ENCODE measurements around the gene VPS39.

Gene VPS39

DNA sequence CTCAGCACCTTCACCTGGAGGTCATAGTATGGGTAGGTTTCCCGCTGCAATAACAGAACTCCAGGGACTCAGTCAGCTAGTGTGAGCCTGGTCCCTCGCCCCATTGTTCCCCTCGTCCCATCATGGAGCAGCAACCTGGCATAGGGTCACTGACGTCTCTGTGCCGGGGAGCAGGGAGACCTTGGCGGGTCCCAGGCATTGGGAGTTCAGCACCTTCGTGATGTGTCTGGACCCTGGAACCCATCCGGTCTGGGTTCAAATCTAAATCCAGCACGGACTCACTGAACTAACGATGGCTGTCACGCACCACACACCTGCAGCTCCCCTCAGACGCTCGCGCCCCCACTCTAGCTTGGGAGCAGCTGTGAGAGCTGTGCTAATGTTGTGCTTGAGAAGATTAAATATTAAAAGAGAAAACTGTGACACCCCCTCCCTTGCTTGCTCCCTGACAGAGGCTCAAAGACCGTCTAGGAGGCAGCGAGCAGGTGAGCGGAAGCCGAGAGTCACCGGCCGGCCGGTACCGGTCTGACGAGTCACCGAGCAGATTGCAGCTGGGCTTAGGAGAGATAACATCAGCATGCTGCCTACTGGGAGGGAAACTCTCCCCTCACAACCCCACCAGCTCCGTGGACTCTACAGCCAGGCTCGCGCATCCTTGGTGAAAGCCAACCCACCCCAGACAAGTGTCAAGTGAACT lies 52.4 kb downstream of the VPS39 start:
- Histone ChIP-seq H3K9ac (ENCODE audit: low read length) (no peak overlapping the region), H3K36me3 (ENCODE audit: low read length) (no peaks in the 10 kb centered on the region), H3K9me3 (ENCODE audit: insufficient read depth, low read length) (no peaks in the 10 kb centered on the region), H3K4me3 (ENCODE audit: insufficient read depth, low read length, poor library complexity, severe bottlenecking) (no peak overlapping the region), H4K20me1 (ENCODE audit: low read depth, low read length) (no peaks in the 10 kb centered on the region), H3K9me2 (replicated peaks; ENCODE audit: insufficient read depth, low read length) (no peaks in the 10 kb centered on the region), H3K27ac (ENCODE audit: low read depth, low read length) (no peak overlapping the region), H3K4me2 (ENCODE audit: low read depth, low read length, poor library complexity, severe bottlenecking) (no peak overlapping the region), H3K27me3 (ENCODE audit: low read length) (no peaks in the 10 kb centered on the region), H3F3A (ENCODE audit: insufficient read depth) (no peaks in the 10 kb centered on the region), H2AFZ (ENCODE audit: low read depth, low read length, severe bottlenecking) (no peak overlapping the region), H3K79me2 (ENCODE audit: insufficient read depth, low read length) (no peaks in the 10 kb centered on the region)
- no peak for TF ChIP-seq EZH2phosphoT487 (conservative IDR thresholded peaks at IDR 0.05; ENCODE audit: low read length)
- TF ChIP-seq, protein P1, sequence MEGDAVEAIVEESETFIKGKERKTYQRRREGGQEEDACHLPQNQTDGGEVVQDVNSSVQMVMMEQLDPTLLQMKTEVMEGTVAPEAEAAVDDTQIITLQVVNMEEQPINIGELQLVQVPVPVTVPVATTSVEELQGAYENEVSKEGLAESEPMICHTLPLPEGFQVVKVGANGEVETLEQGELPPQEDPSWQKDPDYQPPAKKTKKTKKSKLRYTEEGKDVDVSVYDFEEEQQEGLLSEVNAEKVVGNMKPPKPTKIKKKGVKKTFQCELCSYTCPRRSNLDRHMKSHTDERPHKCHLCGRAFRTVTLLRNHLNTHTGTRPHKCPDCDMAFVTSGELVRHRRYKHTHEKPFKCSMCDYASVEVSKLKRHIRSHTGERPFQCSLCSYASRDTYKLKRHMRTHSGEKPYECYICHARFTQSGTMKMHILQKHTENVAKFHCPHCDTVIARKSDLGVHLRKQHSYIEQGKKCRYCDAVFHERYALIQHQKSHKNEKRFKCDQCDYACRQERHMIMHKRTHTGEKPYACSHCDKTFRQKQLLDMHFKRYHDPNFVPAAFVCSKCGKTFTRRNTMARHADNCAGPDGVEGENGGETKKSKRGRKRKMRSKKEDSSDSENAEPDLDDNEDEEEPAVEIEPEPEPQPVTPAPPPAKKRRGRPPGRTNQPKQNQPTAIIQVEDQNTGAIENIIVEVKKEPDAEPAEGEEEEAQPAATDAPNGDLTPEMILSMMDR (IDR thresholded peaks at IDR 0.05; ENCODE audit: insufficient read depth, low read length, poor library complexity, severe bottlenecking): no peak

DNA sequence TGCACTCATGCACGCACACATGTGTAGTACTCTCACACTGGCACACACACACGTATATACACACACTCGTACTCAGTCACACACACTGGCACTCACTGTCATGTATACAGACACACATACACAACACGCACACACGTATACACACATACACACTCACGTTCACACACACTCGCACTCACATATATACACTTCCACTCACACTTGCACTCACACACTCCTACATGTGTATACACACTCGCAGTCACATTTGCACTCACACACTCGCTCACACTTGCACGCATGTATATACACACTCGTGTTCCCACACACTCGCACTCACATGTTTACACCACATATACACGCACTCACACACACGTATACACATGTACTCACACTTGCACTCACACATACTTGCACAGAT lies 53.1 kb downstream of the VPS39 start:
- Histone ChIP-seq H3K79me2 (ENCODE audit: insufficient read depth, low read length) (no peaks in the 10 kb centered on the region), H3F3A (ENCODE audit: insufficient read depth) (no peaks in the 10 kb centered on the region), H3K36me3 (ENCODE audit: low read length) (no peaks in the 10 kb centered on the region), H3K9me2 (replicated peaks; ENCODE audit: insufficient read depth, low read length) (no peaks in the 10 kb centered on the region), H3K9me3 (ENCODE audit: insufficient read depth, low read length) (no peaks in the 10 kb centered on the region), H3K27ac (ENCODE audit: low read depth, low read length) (no peak overlapping the region), H3K4me2 (ENCODE audit: low read depth, low read length, poor library complexity, severe bottlenecking) (no peak overlapping the region), H3K27me3 (ENCODE audit: low read length) (no peaks in the 10 kb centered on the region), H4K20me1 (ENCODE audit: low read depth, low read length) (no peaks in the 10 kb centered on the region), H3K9ac (ENCODE audit: low read length) (no peak overlapping the region), H2AFZ (ENCODE audit: low read depth, low read length, severe bottlenecking) (no peak overlapping the region), H3K4me3 (ENCODE audit: insufficient read depth, low read length, poor library complexity, severe bottlenecking) (no peak overlapping the region)
- no peak for TF ChIP-seq EZH2phosphoT487 (conservative IDR thresholded peaks at IDR 0.05; ENCODE audit: low read length)
- TF ChIP-seq, protein P1 (IDR thresholded peaks at IDR 0.05; ENCODE audit: insufficient read depth, low read length, poor library complexity, severe bottlenecking): no peak

DNA sequence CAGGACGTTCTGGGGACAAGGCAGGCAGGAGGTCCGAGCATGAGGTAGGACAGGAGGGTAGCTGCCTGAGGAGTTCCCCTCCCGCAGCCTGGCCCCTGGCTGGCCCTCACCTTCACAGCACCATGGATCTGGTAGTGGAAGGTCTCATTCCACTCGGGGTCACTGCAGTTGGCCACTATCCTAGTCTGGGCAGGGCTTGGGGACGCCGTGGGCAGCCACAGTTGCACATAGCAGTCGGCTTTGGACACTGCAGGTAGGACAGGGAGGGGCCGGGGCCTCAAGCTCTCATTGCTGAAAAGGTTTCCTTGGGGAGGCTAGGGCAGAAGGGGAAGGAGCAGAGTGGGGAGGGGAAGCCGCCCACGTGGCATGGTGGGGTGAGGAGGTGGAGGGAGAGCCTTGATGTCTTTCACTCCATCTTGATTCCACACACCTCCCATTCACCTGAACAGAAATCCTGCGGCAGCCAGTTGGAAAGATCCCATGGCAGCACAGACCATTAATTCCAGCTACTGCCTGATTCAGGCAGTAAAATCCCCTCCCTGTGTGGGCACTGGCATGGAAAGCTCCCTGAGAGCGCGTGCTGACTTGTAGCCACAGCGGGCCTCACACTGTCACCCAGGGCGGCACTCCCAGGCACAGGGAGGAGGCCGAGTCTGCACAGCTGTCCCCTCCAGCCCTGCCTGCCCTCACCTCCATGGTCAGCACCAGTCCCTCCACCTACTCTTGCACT lies 53.7 kb downstream of the VPS39 start:
- Histone ChIP-seq H3F3A (ENCODE audit: insufficient read depth) (no peaks in the 10 kb centered on the region), H4K20me1 (ENCODE audit: low read depth, low read length) (no peaks in the 10 kb centered on the region), H3K9ac (ENCODE audit: low read length) (no peak overlapping the region), H3K4me3 (ENCODE audit: insufficient read depth, low read length, poor library complexity, severe bottlenecking) (no peak overlapping the region), H3K27ac (ENCODE audit: low read depth, low read length) (no peak overlapping the region), H2AFZ (ENCODE audit: low read depth, low read length, severe bottlenecking) (no peak overlapping the region), H3K27me3 (ENCODE audit: low read length) (no peaks in the 10 kb centered on the region), H3K9me3 (ENCODE audit: insufficient read depth, low read length) (no peaks in the 10 kb centered on the region), H3K79me2 (ENCODE audit: insufficient read depth, low read length) (no peaks in the 10 kb centered on the region), H3K36me3 (ENCODE audit: low read length) (no peaks in the 10 kb centered on the region), H3K4me2 (ENCODE audit: low read depth, low read length, poor library complexity, severe bottlenecking) (no peak overlapping the region), H3K9me2 (replicated peaks; ENCODE audit: insufficient read depth, low read length) (no peaks in the 10 kb centered on the region)
- TF ChIP-seq EZH2phosphoT487 (conservative IDR thresholded peaks at IDR 0.05; ENCODE audit: low read length): no peak
- TF ChIP-seq, protein P1 (IDR thresholded peaks at IDR 0.05; ENCODE audit: insufficient read depth, low read length, poor library complexity, severe bottlenecking): no peak

Data from SU-DHL-6 (cell line).